Esophagus (tissue), 2 donors: ENCODE results near the gene ARHGAP19. TPM values are rescaled to one million over a fixed set of nuclear protein-coding genes. Genes with fewer than 3 reads are reported as not detected.

Experiments
- H3K27ac ChIP-seq, 2 donors: one replicate each; pipeline ENCODE4 v1.5.1; 2013; ENCODE audit warnings: low read depth in 2 of 2, mild to moderate bottlenecking in 2 of 2, inconsistent platforms in 1 of 2, low read length in 1 of 2, moderate library complexity in 1 of 2
- H3K27me3 ChIP-seq, 2 donors: one replicate each; pipeline ENCODE4 v1.6.1; 2013; ENCODE audit warnings: low read length in 2 of 2, control low read depth in 1 of 2, mild to moderate bottlenecking in 1 of 2; ENCODE audit not compliant: insufficient read depth in 2 of 2, control insufficient read depth in 1 of 2
- H3K36me3 ChIP-seq, 2 donors: one replicate each; pipeline ENCODE4 v1.6.1; 2013; ENCODE audit warnings: low read length in 1 of 2; ENCODE audit not compliant: control insufficient read depth in 2 of 2, insufficient read depth in 2 of 2
- H3K4me1 ChIP-seq, 2 donors: one replicate each; pipeline ENCODE4 v1.6.1; 2013; ENCODE audit warnings: low read length in 1 of 2; ENCODE audit not compliant: control insufficient read depth in 2 of 2, insufficient read depth in 2 of 2
- H3K4me3 ChIP-seq, 2 donors: one replicate each; pipeline ENCODE4 v1.5.1; 2013; ENCODE audit warnings: low read length in 2 of 2, mild to moderate bottlenecking in 2 of 2, low read depth in 1 of 2, moderate library complexity in 1 of 2
- H3K9me3 ChIP-seq, 2 donors: one replicate each; pipeline ENCODE4 v1.6.1; 2013; ENCODE audit warnings: mild to moderate bottlenecking in 2 of 2, low read depth in 1 of 2, low read length in 1 of 2, moderate library complexity in 1 of 2; ENCODE audit not compliant: control insufficient read depth in 2 of 2, insufficient read depth in 1 of 2
- WGBS, 2 donors: extraction: QIAGEN DNeasy Blood & Tissue Kit; methylation state at CpG; one replicate each; pipeline ENCODE4 v1.1.7; 2013; 5-methylcytosine and 5-hydroxymethylcytosine counted together
- polyA plus RNA-seq, 2 donors: library from polyadenylated mRNA; stranded (reverse); fragments of 200-250 nt; gene quantifications; one replicate each; pipeline ENCODE4 v1.2.3, GENCODE V29; 2013
- donor health status: healthy with polysubstance abuse.
- donor health status: Bipolar disorder and iron deficiency.

ARHGAP19 gene
- polyA plus RNA-seq, 2 donors = 1.5 to 3.4 TPM

GRCh38 chr10:97333601-97334369 is 41.3 kb upstream of the ARHGAP19 start:
- H3K36me3 ChIP-seq = peaks cover 0 to 4% of the 10 kb centered on the region in 2 donors
- H3K9me3 ChIP-seq = no peaks in the 10 kb centered on the region
- peak overlapping the region; percentile 90 to 97 for H3K27ac ChIP-seq
- 0 to 1% methylated on average over 66 to 89 of the region's 89 CpGs for WGBS, 2 donors
- H3K27me3 ChIP-seq = no peaks in the 10 kb centered on the region
- H3K4me3 ChIP-seq = peak overlapping the region; percentile 82 to 86
- H3K4me1 ChIP-seq = peaks cover 3 to 4% of the 10 kb centered on the region in 2 donors

DNA sequence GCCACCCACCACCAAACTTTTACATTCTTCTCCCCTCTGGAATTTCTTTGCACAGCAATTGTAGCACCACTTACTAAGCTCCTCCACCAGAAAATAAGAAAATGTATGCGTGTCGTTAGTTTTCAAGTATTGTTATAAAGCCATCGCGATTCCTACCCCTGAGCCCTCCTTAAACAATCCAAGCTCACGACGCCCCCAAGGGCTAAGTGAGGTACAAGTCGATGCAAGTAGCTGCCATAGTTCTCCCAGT is 40.8 kb upstream of the ARHGAP19 start:
- H3K27ac ChIP-seq = peak overlapping the region; percentile 90 to 97
- peaks cover 3 to 4% of the 10 kb centered on the region in 2 donors for H3K4me1 ChIP-seq
- 3 to 4% methylated on average over 7 of the region's 7 CpGs for WGBS, 2 donors
- no peaks in the 10 kb centered on the region for H3K27me3 ChIP-seq
- peak overlapping the region; percentile 82 to 86 for H3K4me3 ChIP-seq
- no peaks in the 10 kb centered on the region for H3K9me3 ChIP-seq
- peaks cover 0 to 4% of the 10 kb centered on the region in 2 donors for H3K36me3 ChIP-seq

DNA sequence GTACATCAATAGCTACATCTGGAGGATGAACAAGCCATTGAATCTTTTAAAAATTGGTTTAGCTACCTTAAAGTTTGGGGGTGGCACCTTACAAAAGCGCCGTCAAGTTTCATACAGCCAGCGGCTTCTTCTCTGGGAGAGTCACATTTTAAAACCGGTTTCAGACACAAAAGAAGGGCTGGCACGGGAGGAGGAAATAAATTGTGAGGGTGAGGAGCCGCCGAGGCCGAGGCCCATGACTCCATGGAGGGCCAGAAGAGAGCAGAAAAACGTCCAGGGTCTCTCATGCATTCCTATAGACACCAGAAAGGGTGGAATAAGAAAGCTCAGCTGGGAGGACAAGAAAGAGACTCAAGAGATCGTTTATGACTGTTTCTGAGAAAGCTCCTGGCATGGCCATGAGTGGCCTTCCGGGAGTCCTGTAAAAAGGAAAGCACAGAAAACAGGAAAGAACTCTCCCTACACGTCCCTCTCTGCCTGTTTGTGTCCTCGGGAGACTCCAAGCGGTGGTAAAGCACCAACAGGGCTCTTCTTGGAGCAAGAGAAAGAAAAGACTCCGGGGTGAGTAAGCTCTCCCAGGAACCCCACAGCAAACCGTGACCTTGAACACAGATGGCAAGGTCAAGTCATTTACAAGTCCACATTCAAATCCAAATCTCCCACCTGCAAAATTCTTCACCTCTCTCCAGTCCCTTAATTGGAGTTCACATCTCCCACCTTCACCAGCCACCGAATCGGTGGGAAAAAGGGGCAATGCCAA is 40.3 kb upstream of the ARHGAP19 start:
- WGBS, 2 donors = 13 to 18% methylated on average over 18 of the region's 18 CpGs
- Histone ChIP-seq H3K27ac (peak overlapping the region; percentile 90 to 97), H3K36me3 (peaks cover 0 to 4% of the 10 kb centered on the region in 2 donors), H3K4me1 (peaks cover 3 to 4% of the 10 kb centered on the region in 2 donors), H3K4me3 (peak overlapping the region; percentile 82 to 86), H3K9me3 (no peaks in the 10 kb centered on the region), H3K27me3 (no peaks in the 10 kb centered on the region)

DNA sequence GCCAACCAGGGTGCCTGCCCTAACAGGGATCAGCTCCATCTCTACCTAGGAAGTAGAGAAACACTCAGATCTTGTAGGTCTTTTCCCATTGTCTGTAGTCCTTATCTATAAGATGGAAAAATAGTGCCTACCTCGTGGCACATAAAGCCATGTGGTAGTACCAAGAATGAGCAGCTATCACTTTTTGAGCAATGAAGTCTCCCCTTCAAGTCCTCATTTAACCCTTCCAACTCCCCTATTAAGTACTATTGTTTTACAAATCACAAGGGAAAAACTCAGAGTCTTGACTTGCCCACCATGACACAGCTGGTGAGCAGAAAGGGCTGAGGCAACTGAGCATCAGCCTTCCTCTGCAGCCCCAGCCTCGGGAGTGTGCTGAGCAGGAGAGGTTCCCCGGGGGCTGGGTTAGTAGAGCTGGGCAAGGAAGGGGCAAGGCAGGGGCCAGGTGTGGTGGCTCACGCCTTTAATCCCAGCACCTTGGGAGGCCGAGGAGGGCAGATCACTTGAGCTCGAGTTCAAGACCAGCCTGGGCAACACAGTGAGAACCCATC is 38.8 kb upstream of the ARHGAP19 start:
- WGBS, 2 donors = 60 to 70% methylated on average over 6 of the region's 6 CpGs
- Histone ChIP-seq H3K27ac (no peak overlapping the region), H3K27me3 (no peaks in the 10 kb centered on the region), H3K4me3 (no peak overlapping the region), H3K4me1 (peaks cover 3 to 4% of the 10 kb centered on the region in 2 donors), H3K36me3 (peaks cover 0 to 4% of the 10 kb centered on the region in 2 donors), H3K9me3 (no peaks in the 10 kb centered on the region)

- Histone ChIP-seq H3K4me1 (peaks cover 3 to 4% of the 10 kb centered on the region in 2 donors), H3K4me3 (no peak overlapping the region)
- 77 to 95% methylated on average over 5 of the region's 5 CpGs for WGBS, 2 donors
Measured at GRCh38 chr10:97329766-97330165, 37.3 kb upstream of the ARHGAP19 start.

DNA sequence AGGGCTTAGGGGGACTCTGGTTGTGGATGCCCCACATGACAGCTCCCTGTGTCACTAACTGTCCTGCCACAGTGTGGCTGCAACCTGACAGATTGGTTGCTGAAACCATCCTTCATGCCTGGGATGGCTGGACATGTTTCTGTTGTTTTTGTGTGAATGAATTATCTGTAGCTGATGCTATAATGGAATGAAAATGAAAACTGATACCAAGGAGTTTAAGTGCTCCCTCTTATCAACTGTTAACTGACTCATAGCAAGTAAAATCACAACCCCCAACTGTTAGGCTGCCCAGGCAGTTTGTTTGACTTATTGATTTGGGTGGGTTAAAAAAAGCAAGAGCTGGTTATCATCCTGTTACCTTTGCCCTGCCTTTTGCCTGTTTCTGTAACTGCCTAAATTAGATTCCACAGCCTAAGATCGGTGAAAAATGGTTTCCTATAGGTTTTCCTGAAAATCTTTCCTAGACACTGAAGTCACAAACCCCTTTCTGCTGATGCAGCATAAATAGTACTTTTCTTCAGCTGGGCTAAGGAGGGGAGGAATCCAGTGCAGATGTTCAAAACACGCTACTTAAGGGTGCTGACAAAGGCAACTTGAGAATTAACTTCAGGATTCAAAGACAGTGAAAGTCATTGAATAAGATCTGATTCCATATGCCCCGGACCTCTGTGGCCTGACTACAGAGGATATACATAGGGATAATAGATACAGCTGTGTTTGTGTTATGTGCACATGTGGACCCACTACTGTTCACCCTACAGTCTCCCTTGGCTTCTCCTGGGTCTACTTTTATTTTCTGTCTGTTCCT is 36.4 kb upstream of the ARHGAP19 start:
- no peaks in the 10 kb centered on the region for H3K9me3 ChIP-seq
- 59 to 77% methylated on average over 3 of the region's 3 CpGs for WGBS, 2 donors
- peaks cover 3 to 4% of the 10 kb centered on the region in 2 donors for H3K4me1 ChIP-seq
- H3K27ac ChIP-seq = no peak overlapping the region
- no peaks in the 10 kb centered on the region for H3K27me3 ChIP-seq
- peaks cover 0 to 4% of the 10 kb centered on the region in 2 donors for H3K36me3 ChIP-seq
- no peak overlapping the region for H3K4me3 ChIP-seq

More at GRCh38 chr10:97329766-97330165, 37.3 kb upstream of the ARHGAP19 start:
- H3K9me3 ChIP-seq = no peaks in the 10 kb centered on the region
- no peaks in the 10 kb centered on the region for H3K27me3 ChIP-seq
- peaks cover 0 to 4% of the 10 kb centered on the region in 2 donors for H3K36me3 ChIP-seq
- no peak overlapping the region for H3K27ac ChIP-seq

DNA sequence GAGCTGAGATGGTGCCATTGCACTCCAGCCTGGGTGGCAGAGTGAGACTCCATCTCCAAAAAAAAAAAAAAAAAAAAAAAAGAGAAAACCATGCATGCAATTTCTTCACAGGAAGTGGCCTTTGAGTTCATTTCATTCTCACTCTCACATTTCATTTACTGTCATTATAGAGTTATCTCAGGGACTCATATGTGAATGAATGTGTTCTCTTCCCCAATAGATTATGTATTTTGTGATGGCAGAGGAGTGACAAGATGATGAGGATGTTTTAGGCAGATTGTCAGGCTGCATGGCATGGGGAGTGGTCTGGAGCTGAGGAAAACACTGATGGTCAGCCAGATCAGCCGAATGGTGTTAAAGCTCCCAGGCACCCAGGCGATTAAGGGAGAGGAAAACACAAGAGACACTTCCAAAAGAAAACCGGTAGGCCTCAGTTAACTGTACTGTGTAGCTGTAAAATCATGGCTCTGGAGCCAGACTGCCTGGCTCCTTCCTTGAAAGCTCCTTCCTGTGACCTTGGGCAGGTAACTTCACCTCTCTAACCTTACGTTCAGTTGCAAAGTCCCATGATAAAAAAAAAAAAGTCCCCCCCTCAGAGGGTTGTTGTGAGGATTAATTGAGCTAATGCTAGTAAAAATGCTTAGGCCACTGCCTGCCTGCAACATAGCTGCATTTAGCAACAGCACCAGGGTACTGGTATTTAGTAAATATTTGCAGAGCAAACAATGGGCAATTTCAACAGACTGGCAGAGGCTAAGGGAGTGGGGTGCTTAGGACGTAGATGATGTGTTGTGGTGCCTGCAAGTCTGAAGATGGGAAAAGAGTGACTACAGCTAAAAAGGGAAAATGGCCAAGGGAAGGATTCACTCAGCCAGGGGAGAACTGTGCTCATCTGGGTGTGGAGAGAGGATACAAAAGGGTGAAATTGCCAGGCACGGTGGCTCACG is 35.2 kb upstream of the ARHGAP19 start:
- no peak overlapping the region for H3K27ac ChIP-seq

DNA sequence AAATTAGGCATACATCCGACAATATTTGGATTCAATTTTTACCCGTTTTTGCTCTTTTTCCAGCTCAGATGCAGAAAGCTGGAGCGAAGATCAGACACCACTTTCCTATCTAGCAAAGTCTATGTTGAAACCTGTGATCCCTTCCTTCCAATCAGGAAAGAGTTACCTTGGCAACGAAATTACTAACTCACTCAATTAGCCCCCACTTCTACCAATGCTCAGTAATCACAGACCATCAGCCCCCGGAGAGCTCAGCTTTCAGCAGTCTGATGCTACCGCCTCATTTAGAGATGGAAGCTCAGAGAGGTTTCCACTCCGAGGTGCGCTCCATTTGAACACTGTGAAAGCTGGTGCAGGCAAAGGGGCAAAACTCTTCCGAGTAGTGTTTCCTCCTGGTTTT is 33.3 kb upstream of the ARHGAP19 start:
- H3K9me3 ChIP-seq = no peaks in the 10 kb centered on the region
- H3K27me3 ChIP-seq = no peaks in the 10 kb centered on the region
- no peak overlapping the region for H3K4me3 ChIP-seq
- peaks cover 0 to 4% of the 10 kb centered on the region in 2 donors for H3K36me3 ChIP-seq
- H3K4me1 ChIP-seq = peaks cover 7 to 12% of the 10 kb centered on the region in 2 donors
- 86 to 89% methylated on average over 9 of the region's 9 CpGs for WGBS, 2 donors
- H3K27ac ChIP-seq = no peak overlapping the region

More for the DNA sequence above, 35.2 kb upstream of the ARHGAP19 start:
- H3K36me3 ChIP-seq = peaks cover 0 to 4% of the 10 kb centered on the region in 2 donors
- peaks cover 3 to 4% of the 10 kb centered on the region in 2 donors for H3K4me1 ChIP-seq
- WGBS, 2 donors = 56 to 75% methylated on average over 7 of the region's 7 CpGs
- H3K9me3 ChIP-seq = no peaks in the 10 kb centered on the region
- no peaks in the 10 kb centered on the region for H3K27me3 ChIP-seq
- no peak overlapping the region for H3K4me3 ChIP-seq
